Measurements from ENCODE around the gene PKHD1. TPM values are rescaled to one million over a fixed set of nuclear protein-coding genes. Genes with fewer than 3 reads are reported as not detected.

The PKHD1 gene
- total RNA-seq, 6 experiments from 2014 or later, result 1.2 to 3.0 (median 2.3) TPM

DNA sequence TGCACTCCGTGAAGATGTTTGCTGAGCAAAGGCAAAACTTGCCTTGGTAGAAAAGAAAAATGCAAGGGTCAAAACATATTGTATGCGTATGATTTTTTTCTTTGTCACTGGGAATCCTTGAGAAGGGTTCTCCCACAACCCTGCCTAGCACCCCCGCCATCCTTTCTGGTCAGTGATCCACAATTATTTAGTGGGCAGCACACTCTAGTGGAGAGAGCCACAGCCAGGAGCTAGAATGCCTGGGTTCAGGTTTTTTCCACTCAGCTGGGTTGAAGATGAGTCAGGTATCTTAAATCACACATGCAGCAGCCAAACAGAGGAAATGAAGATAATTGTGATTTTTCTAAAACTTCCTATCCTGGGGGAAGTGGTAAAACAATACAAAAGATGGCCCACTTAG, 243.1 kb downstream of the PKHD1 start:
- Histone ChIP-seq H3K27me3 (no peaks in the 10 kb centered on the region), H3K4me3 (no peak overlapping the region), H3K4me1 (no peaks in the 10 kb centered on the region), H3K9me3 (no peaks in the 10 kb centered on the region), H3K36me3 (no peaks in the 10 kb centered on the region), H3K27ac (no peak overlapping the region)
- DNase-seq, result peak in 1 of 3 donors; percentile 42
- ATAC-seq, result peak; percentile 68 to 75 (median 70)
- 73% methylated on average over 3 of the region's 3 CpGs for WGBS (ENCODE audit: insufficient coverage, low coverage, low lambda C conversion rate, missing lambda C conversion rate)
- intact Hi-C loops (cut with DNase I), result no loop called here
- TF ChIP-seq, protein P1, sequence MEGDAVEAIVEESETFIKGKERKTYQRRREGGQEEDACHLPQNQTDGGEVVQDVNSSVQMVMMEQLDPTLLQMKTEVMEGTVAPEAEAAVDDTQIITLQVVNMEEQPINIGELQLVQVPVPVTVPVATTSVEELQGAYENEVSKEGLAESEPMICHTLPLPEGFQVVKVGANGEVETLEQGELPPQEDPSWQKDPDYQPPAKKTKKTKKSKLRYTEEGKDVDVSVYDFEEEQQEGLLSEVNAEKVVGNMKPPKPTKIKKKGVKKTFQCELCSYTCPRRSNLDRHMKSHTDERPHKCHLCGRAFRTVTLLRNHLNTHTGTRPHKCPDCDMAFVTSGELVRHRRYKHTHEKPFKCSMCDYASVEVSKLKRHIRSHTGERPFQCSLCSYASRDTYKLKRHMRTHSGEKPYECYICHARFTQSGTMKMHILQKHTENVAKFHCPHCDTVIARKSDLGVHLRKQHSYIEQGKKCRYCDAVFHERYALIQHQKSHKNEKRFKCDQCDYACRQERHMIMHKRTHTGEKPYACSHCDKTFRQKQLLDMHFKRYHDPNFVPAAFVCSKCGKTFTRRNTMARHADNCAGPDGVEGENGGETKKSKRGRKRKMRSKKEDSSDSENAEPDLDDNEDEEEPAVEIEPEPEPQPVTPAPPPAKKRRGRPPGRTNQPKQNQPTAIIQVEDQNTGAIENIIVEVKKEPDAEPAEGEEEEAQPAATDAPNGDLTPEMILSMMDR (IDR thresholded peaks at IDR 0.05), result peak; percentile 38 to 55 (median 40)
- TF ChIP-seq POLR2A (IDR thresholded peaks at IDR 0.05), result no peak

- no peak overlapping the region for H3K4me3 ChIP-seq
Observed at GRCh38 chr6:51843456-51844056, 243.9 kb downstream of the PKHD1 start.

GRCh38 chr6:51842804-51843378, 244.5 kb downstream of the PKHD1 start:
- Histone ChIP-seq H3K27me3 (no peaks in the 10 kb centered on the region), H3K4me1 (no peaks in the 10 kb centered on the region), H3K36me3 (no peaks in the 10 kb centered on the region), H3K27ac (no peak overlapping the region), H3K4me3 (no peak overlapping the region), H3K9me3 (no peaks in the 10 kb centered on the region)
- no peak for DNase-seq
- TF ChIP-seq, protein P1 (IDR thresholded peaks at IDR 0.05), result no peak
- TF ChIP-seq POLR2A (IDR thresholded peaks at IDR 0.05), result no peak
- intact Hi-C loops (cut with DNase I), result no loop called here
- ATAC-seq, result no peak
- 72% methylated on average over 8 of the region's 8 CpGs for WGBS (ENCODE audit: insufficient coverage, low coverage, low lambda C conversion rate, missing lambda C conversion rate)

More at GRCh38 chr6:51843456-51844056, 243.9 kb downstream of the PKHD1 start:
- intact Hi-C loops (cut with DNase I), result no loop called here
- Histone ChIP-seq H3K36me3 (no peaks in the 10 kb centered on the region), H3K9me3 (no peaks in the 10 kb centered on the region), H3K4me1 (no peaks in the 10 kb centered on the region), H3K27ac (no peak overlapping the region), H3K27me3 (no peaks in the 10 kb centered on the region)
- 93% methylated on average over 5 of the region's 5 CpGs for WGBS (ENCODE audit: insufficient coverage, low coverage, low lambda C conversion rate, missing lambda C conversion rate)
- DNase-seq (no peak), ATAC-seq (no peak)
- TF ChIP-seq, protein P1 (IDR thresholded peaks at IDR 0.05), result no peak
- TF ChIP-seq POLR2A (IDR thresholded peaks at IDR 0.05), result no peak

DNA sequence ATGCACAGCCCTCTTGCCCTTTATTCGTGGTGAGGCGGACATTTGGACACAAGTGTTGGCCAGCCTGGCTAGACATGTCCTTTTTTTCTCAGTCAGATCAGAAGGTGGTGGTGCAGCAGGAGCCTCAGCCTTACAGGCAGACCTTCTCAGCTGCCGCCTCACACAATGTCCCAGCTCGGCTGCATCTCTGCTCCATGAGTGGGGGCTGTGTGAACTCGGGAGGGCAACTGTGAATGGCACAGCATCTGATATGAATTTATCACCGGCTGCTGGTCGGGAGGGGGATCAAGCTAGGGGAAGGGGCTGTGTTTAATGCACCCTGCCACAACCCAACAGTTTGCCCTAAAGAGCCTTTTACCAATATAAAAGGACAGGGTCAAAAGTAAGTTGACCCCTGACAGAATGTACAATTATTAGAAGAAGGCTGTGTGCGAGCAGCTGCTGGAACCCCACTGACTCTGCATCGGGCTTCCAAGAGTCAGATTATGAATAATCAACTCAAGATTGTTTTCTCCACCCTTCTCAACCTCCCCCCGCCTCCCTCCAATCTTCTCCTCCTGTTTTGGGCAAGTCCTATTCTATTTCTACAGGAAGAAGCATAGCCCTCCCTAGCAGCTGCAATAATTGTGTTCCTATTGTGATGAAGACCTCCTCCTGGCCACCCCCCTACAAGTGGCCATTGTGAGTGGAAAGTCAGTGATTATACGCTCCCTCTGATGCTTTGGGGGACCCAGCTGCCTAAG, 245.2 kb downstream of the PKHD1 start:
- intact Hi-C loops (cut with DNase I), result no loop called here
- WGBS (ENCODE audit: insufficient coverage, low coverage, low lambda C conversion rate, missing lambda C conversion rate), result 82% methylated on average over 8 of the region's 11 CpGs

More for the DNA sequence above, 245.2 kb downstream of the PKHD1 start:
- Histone ChIP-seq H3K27ac (no peak overlapping the region), H3K4me1 (no peaks in the 10 kb centered on the region), H3K4me3 (no peak overlapping the region), H3K36me3 (no peaks in the 10 kb centered on the region), H3K27me3 (no peaks in the 10 kb centered on the region), H3K9me3 (no peaks in the 10 kb centered on the region)
- no peak for ATAC-seq
- TF ChIP-seq, protein P1 (IDR thresholded peaks at IDR 0.05), result no peak
- TF ChIP-seq POLR2A (IDR thresholded peaks at IDR 0.05), result no peak
- DNase-seq, result no peak
